ENCODE data around the gene POR. TPM values are rescaled to one million over a fixed set of nuclear protein-coding genes. Genes with fewer than 3 reads are reported as not detected.

POR gene
- total RNA-seq, 1 donor from 2014 or later: 236 TPM

DNA sequence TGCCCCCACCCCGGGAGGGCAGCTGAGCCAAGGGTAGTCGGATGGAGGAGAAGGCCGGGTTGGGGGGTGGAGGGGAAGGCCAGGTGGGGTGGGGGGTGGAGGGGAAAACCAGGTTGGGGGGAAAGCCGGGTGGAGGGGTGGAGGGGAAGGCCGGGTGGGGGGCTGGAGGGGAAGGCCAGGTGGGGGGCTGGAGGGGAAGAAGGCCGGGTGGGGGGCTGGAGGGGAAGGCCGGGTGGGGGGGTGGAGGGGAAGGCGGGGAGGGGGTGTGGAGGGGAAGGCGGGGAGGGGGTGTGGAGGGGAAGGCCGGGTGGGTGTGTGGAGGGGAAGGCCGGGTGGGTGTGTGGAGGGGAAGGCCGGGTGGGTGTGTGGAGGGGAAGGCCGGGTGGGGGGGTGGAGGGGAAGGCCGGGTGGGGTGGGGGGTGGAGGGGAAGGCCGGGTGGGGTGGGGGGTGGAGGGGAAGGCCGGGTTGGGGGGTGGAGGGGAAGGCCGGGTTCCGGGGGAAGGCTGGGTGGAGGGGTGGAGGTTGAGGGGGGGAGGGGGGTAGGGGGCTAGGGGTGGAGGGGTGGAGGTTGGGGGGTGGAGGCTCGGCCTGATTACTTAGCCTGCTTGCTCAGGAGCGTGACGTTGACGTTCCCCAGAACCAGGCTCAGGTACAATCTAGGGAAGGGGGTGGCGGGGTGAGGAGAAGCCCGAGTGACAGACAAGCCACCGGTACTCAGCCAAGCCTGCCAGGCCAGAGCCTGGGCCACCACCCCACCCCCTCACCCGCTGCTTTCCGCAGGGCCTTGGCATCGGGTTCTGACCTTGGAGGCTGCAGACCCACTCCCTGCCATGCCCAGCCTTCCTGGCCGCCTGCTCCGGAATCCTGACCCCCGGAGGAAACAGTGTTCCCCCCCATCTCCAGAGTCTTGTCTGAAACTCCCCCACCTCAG lies 73.9 kb downstream of the POR start:
- Histone ChIP-seq H3K36me3 (peaks cover 47 to 52% of the 10 kb centered on the region in 2 donors), H3K27me3 (no peaks in the 10 kb centered on the region), H3K4me3 (peak overlapping the region; percentile 2 to 37), H3K4me1 (peaks cover 6 to 22% of the 10 kb centered on the region in 2 donors), H3K27ac (peak overlapping the region; percentile 72 to 99), H3K9me3 (no peaks in the 10 kb centered on the region)
- intact Hi-C loops (cut with DNase I): no loop called here
- TF ChIP-seq, protein P1, sequence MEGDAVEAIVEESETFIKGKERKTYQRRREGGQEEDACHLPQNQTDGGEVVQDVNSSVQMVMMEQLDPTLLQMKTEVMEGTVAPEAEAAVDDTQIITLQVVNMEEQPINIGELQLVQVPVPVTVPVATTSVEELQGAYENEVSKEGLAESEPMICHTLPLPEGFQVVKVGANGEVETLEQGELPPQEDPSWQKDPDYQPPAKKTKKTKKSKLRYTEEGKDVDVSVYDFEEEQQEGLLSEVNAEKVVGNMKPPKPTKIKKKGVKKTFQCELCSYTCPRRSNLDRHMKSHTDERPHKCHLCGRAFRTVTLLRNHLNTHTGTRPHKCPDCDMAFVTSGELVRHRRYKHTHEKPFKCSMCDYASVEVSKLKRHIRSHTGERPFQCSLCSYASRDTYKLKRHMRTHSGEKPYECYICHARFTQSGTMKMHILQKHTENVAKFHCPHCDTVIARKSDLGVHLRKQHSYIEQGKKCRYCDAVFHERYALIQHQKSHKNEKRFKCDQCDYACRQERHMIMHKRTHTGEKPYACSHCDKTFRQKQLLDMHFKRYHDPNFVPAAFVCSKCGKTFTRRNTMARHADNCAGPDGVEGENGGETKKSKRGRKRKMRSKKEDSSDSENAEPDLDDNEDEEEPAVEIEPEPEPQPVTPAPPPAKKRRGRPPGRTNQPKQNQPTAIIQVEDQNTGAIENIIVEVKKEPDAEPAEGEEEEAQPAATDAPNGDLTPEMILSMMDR (IDR thresholded peaks at IDR 0.05): no peak
- DNase-seq (ENCODE audit: low spot score in 2 of 2): no peak

GRCh38 chr7:75989500-75990388 lies 74.8 kb downstream of the POR start:
- H3K27me3 ChIP-seq: no peaks in the 10 kb centered on the region
- DNase-seq (ENCODE audit: low spot score in 2 of 2): peak in 1 of 2 donors; percentile 71
- peak overlapping the region; percentile 72 to 99 for H3K27ac ChIP-seq
- intact Hi-C loops (cut with DNase I): loop anchor here (10.0 kb wide), 1 partner anchor 325 kb away; no protein-coding TSS in a partner anchor
- H3K9me3 ChIP-seq: no peaks in the 10 kb centered on the region
- H3K36me3 ChIP-seq: peaks cover 39 to 43% of the 10 kb centered on the region in 2 donors
- TF ChIP-seq, protein P1 (IDR thresholded peaks at IDR 0.05): no peak
- H3K4me3 ChIP-seq: peak overlapping the region; percentile 2 to 37
- H3K4me1 ChIP-seq: peaks cover 6 to 22% of the 10 kb centered on the region in 2 donors

- H3K9me3 ChIP-seq: no peaks in the 10 kb centered on the region
- H3K4me3 ChIP-seq: no peak overlapping the region
- intact Hi-C loops (cut with DNase I): loop anchor here (10.0 kb wide), 1 partner anchor 323 kb away; no protein-coding TSS in a partner anchor
- peaks cover 10 to 28% of the 10 kb centered on the region in 2 donors for H3K4me1 ChIP-seq
- peak overlapping the region; percentile 99 to 100 for H3K27ac ChIP-seq
- peaks cover 20 to 24% of the 10 kb centered on the region in 2 donors for H3K36me3 ChIP-seq
- no peak for DNase-seq (ENCODE audit: low spot score in 2 of 2)
- no peaks in the 10 kb centered on the region for H3K27me3 ChIP-seq
- TF ChIP-seq, protein P1 (IDR thresholded peaks at IDR 0.05): no peak
These were observed 76.7 kb downstream of the POR start for GRCh38 chr7:75991531-75992082.

GRCh38 chr7:75992083-75992755 lies 77.3 kb downstream of the POR start:
- Histone ChIP-seq H3K4me3 (no peak overlapping the region), H3K4me1 (peaks cover 10 to 28% of the 10 kb centered on the region in 2 donors), H3K9me3 (no peaks in the 10 kb centered on the region), H3K27ac (peak overlapping the region; percentile 99 to 100), H3K27me3 (no peaks in the 10 kb centered on the region), H3K36me3 (peaks cover 14 to 19% of the 10 kb centered on the region in 2 donors)
- intact Hi-C loops (cut with DNase I): loop anchor here (10.0 kb wide), 1 partner anchor 323 kb away; no protein-coding TSS in a partner anchor
- DNase-seq (ENCODE audit: low spot score in 2 of 2): peak in 1 of 2 donors; percentile 63
- TF ChIP-seq, protein P1 (IDR thresholded peaks at IDR 0.05): no peak
